B cell (primary cell): ENCODE results near the gene DNAJB12.

Experiments used
- EZH2 ChIP-seq: IDR thresholded peaks from 2 replicates; pipeline ENCODE4 v1.6.1; 2012; ENCODE audit warnings: borderline replicate concordance, low read depth, mild to moderate bottlenecking, moderate library complexity, low read length; ENCODE audit not compliant: insufficient read depth, poor library complexity, severe bottlenecking
- TF ChIP-seq, protein P1 (sequence below): fragments of 200-600 bp; IDR thresholded peaks from one replicate; pipeline ENCODE4 v1.8.0; 2022; ENCODE audit warnings: antibody characterized with exemption, mild to moderate bottlenecking

GRCh38 chr10:72337039-72337629 lies 17.6 kb downstream of the DNAJB12 start:
- TF ChIP-seq, protein P1, sequence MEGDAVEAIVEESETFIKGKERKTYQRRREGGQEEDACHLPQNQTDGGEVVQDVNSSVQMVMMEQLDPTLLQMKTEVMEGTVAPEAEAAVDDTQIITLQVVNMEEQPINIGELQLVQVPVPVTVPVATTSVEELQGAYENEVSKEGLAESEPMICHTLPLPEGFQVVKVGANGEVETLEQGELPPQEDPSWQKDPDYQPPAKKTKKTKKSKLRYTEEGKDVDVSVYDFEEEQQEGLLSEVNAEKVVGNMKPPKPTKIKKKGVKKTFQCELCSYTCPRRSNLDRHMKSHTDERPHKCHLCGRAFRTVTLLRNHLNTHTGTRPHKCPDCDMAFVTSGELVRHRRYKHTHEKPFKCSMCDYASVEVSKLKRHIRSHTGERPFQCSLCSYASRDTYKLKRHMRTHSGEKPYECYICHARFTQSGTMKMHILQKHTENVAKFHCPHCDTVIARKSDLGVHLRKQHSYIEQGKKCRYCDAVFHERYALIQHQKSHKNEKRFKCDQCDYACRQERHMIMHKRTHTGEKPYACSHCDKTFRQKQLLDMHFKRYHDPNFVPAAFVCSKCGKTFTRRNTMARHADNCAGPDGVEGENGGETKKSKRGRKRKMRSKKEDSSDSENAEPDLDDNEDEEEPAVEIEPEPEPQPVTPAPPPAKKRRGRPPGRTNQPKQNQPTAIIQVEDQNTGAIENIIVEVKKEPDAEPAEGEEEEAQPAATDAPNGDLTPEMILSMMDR = peak; percentile 98
- TF ChIP-seq EZH2 = no peak
